Uterus (tissue), 2 donors: ENCODE results near the gene EBP.

Source experiments
- POLR2A ChIP-seq, 2 donors: fragments of 450-650 bp; IDR thresholded peaks; one replicate each; pipeline ENCODE4 v1.6.1; 2016; ENCODE audit warnings: antibody characterized with exemption in 2 of 2, mild to moderate bottlenecking in 1 of 2, moderate library complexity in 1 of 2
- TF ChIP-seq, protein P1 (sequence below), 4 experiments: fragments of 200-600 bp in 2 of 4; fragments of 450-650 bp in 2 of 4; sonication (generic) in 2 of 4; IDR thresholded peaks; one replicate each; pipeline ENCODE4 v1.5.1; 2016 to 2019; ENCODE audit warnings: antibody characterized with exemption in 4 of 4, mild to moderate bottlenecking in 2 of 4, moderate library complexity in 1 of 4

GRCh38 chrX:48476919-48477318 is 44.7 kb upstream of the EBP start:
- TF ChIP-seq, protein P1, sequence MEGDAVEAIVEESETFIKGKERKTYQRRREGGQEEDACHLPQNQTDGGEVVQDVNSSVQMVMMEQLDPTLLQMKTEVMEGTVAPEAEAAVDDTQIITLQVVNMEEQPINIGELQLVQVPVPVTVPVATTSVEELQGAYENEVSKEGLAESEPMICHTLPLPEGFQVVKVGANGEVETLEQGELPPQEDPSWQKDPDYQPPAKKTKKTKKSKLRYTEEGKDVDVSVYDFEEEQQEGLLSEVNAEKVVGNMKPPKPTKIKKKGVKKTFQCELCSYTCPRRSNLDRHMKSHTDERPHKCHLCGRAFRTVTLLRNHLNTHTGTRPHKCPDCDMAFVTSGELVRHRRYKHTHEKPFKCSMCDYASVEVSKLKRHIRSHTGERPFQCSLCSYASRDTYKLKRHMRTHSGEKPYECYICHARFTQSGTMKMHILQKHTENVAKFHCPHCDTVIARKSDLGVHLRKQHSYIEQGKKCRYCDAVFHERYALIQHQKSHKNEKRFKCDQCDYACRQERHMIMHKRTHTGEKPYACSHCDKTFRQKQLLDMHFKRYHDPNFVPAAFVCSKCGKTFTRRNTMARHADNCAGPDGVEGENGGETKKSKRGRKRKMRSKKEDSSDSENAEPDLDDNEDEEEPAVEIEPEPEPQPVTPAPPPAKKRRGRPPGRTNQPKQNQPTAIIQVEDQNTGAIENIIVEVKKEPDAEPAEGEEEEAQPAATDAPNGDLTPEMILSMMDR (IDR thresholded peaks at IDR 0.05): no peak
- TF ChIP-seq POLR2A (IDR thresholded peaks at IDR 0.05): no peak
